Left ventricle myocardium inferior (tissue), 1 donor: ENCODE data around the gene PPCS. TPM values are rescaled to one million over a fixed set of nuclear protein-coding genes. Genes with fewer than 3 reads are reported as not detected.
"Not testable (repeated sequence)": the region's sequence is repeated elsewhere in the genome, so short reads cannot be mapped to it uniquely, and the experiment has no call there.

Experiments used
- DNase-seq: peaks from one replicate; pipeline ENCODE4 v3.0.0-alpha.2; 2020
- H3K27ac ChIP-seq: fragments of 200-600 bp; replicated peaks from 2 replicates; pipeline ENCODE4 v1.8.0; 2021
- H3K27me3 ChIP-seq: fragments of 200-600 bp; 2 replicates; pipeline ENCODE4 v1.8.0; 2021; ENCODE audit warnings: low read depth
- H3K36me3 ChIP-seq: fragments of 200-600 bp; 2 replicates; pipeline ENCODE4 v1.8.0; 2021
- H3K4me1 ChIP-seq: fragments of 200-600 bp; 2 replicates; pipeline ENCODE4 v1.8.0; 2021
- H3K4me3 ChIP-seq: fragments of 200-600 bp; 2 replicates; pipeline ENCODE4 v1.8.0; 2021; ENCODE audit warnings: mild to moderate bottlenecking, moderate library complexity
- H3K9me3 ChIP-seq: fragments of 200-600 bp; replicated peaks from 2 replicates; pipeline ENCODE4 v1.8.0; 2021
- CTCF ChIP-seq: fragments of 200-600 bp; IDR thresholded peaks from 2 replicates; pipeline ENCODE4 v1.8.0; 2021; ENCODE audit warnings: antibody characterized with exemption, mild to moderate bottlenecking, borderline replicate concordance
- intact Hi-C: fragments of 100-400 bp; cut with micrococcal nuclease; formaldehyde crosslinking; loops from one replicate; pipeline ENCODE4 v1.11.0; 2022
- total RNA-seq: library from RNA; stranded (reverse); fragmentation: NEBNext Ultra II Directional; extraction: Animal tissue kit (Norgen Biotek cat#: 25700); gene quantifications from one replicate; pipeline ENCODE4 v1.2.1, GENCODE V29; 2021
- donor health status: DM: no; HTN: yes; CAD: no; lungs with severe emphysema.

Gene PPCS
- total RNA-seq, 1 donor from 2014 or later, result 33.9 TPM

GRCh38 chr1:42484382-42484781, 28.0 kb downstream of the PPCS start:
- intact Hi-C loops, result no loop called here
- H3K4me3 ChIP-seq, result no peak overlapping the region
- TF ChIP-seq CTCF, result no peak
- no peaks in the 10 kb centered on the region for H3K27me3 ChIP-seq
- H3K4me1 ChIP-seq, result no peaks in the 10 kb centered on the region
- H3K27ac ChIP-seq, result no peak overlapping the region
- no peaks in the 10 kb centered on the region for H3K9me3 ChIP-seq
- peaks cover 18% of the 10 kb centered on the region for H3K36me3 ChIP-seq
- DNase-seq, result no peak

GRCh38 chr1:42490237-42490636, 33.9 kb downstream of the PPCS start:
- no peak for DNase-seq
- Histone ChIP-seq H3K4me1 (no peaks in the 10 kb centered on the region), H3K27me3 (no peaks in the 10 kb centered on the region), H3K27ac (no peak overlapping the region), H3K36me3 (peaks cover 6% of the 10 kb centered on the region), H3K4me3 (no peak overlapping the region), H3K9me3 (peaks cover 10% of the 10 kb centered on the region)
- intact Hi-C loops, result no loop called here
- TF ChIP-seq CTCF, result no peak

GRCh38 chr1:42502031-42502430, 45.7 kb downstream of the PPCS start:
- H3K27me3 ChIP-seq, H3K4me1 ChIP-seq, H3K27ac ChIP-seq, H3K4me3 ChIP-seq, intact Hi-C loops, DNase-seq: not testable (repeated sequence)
- Histone ChIP-seq H3K9me3 (peaks cover 47% of the 10 kb centered on the region), H3K36me3 (peaks cover 57% of the 10 kb centered on the region)

- H3K36me3 ChIP-seq, result peaks cover 69% of the 10 kb centered on the region
- intact Hi-C loops, result no loop called here
- no peak overlapping the region for H3K27ac ChIP-seq
- peaks cover 73% of the 10 kb centered on the region for H3K9me3 ChIP-seq
- DNase-seq, result no peak
- no peaks in the 10 kb centered on the region for H3K27me3 ChIP-seq
- TF ChIP-seq CTCF, result no peak
- no peak overlapping the region for H3K4me3 ChIP-seq
- no peaks in the 10 kb centered on the region for H3K4me1 ChIP-seq
Measured at GRCh38 chr1:42504535-42505128, 48.3 kb downstream of the PPCS start.

- peaks cover 93% of the 10 kb centered on the region for H3K9me3 ChIP-seq
- DNase-seq, result no peak
- no peaks in the 10 kb centered on the region for H3K27me3 ChIP-seq
- H3K4me3 ChIP-seq, result no peak overlapping the region
- no peaks in the 10 kb centered on the region for H3K4me1 ChIP-seq
- intact Hi-C loops, result no loop called here
- H3K27ac ChIP-seq, result no peak overlapping the region
- TF ChIP-seq CTCF, result no peak
- H3K36me3 ChIP-seq, result peaks cover 74% of the 10 kb centered on the region
Measured at GRCh38 chr1:42506576-42506975, 50.2 kb downstream of the PPCS start.

Other genes starting within 250 kb of the PPCS start
- gene FOXJ3, start 121.3 kb upstream of the PPCS start, total RNA-seq, result 40.7 TPM
- 10.2 TPM for gene RIMKLA, start 75.8 kb upstream of the PPCS start, total RNA-seq
- 2.6 TPM for gene ZMYND12, start 521 bp upstream of the PPCS start, total RNA-seq
- gene CCDC30, start 6.7 kb downstream of the PPCS start, total RNA-seq, result 2.2 TPM
- gene PPIH, start 201.9 kb downstream of the PPCS start, total RNA-seq, result 21.0 TPM
- gene YBX1, start 225.9 kb downstream of the PPCS start, total RNA-seq, result 754 TPM